ENCODE measurements around the gene PLEKHA1.

Gene PLEKHA1

DNA sequence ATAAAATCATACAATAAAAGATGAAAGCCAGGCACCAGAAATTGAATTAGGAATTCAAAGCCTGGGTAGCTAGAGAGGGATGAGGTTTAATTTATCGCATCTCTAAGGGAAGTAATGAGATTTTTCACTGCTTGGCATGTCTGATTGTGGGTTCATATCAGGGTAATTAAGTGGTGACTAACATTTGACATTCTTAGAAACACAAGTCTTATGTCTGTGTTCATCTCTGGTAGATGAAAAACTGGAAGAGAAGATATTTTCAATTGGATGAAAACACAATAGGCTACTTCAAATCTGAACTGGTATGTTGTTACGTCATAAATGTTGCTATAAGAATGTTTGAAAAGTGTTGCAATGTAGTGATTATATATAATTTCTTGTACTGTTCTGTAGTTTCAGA is 43.2 kb downstream of the PLEKHA1 start:
- no peak for DNase-seq (ENCODE audit: low read depth in 1 of 2, low spot score in 1 of 2)
- TF ChIP-seq POLR2AphosphoS5 (IDR thresholded peaks at IDR 0.05; ENCODE audit: low read depth) = no peak
- TF ChIP-seq GABPA (IDR thresholded peaks at IDR 0.05; ENCODE audit: low read depth) = no peak
- no peak for TF ChIP-seq CTCF (IDR thresholded peaks at IDR 0.05; ENCODE audit: insufficient read depth, low read length)
- no peak for TF ChIP-seq SPI1 (IDR thresholded peaks at IDR 0.05; ENCODE audit: borderline replicate concordance, low read depth)
- TF ChIP-seq REST (IDR thresholded peaks at IDR 0.05; ENCODE audit: insufficient replicate concordance, low read depth) = no peak
- Histone ChIP-seq H3K27me3 (ENCODE audit: insufficient read depth, poor library complexity, severe bottlenecking) (no peaks in the 10 kb centered on the region), H3K4me3 (replicated peaks; ENCODE audit: insufficient read depth, low read length) (no peak overlapping the region), H3K27ac (replicated peaks) (no peak overlapping the region)

GRCh38 chr10:122419016-122419415 is 44.5 kb downstream of the PLEKHA1 start:
- Histone ChIP-seq H3K4me3 (replicated peaks; ENCODE audit: insufficient read depth, low read length) (no peak overlapping the region), H3K27me3 (ENCODE audit: insufficient read depth, poor library complexity, severe bottlenecking) (no peaks in the 10 kb centered on the region), H3K27ac (replicated peaks) (no peak overlapping the region)
- DNase-seq (ENCODE audit: low read depth in 1 of 2, low spot score in 1 of 2) = no peak
- TF ChIP-seq CTCF (IDR thresholded peaks at IDR 0.05; ENCODE audit: insufficient read depth, low read length) = no peak
- no peak for TF ChIP-seq SPI1 (IDR thresholded peaks at IDR 0.05; ENCODE audit: borderline replicate concordance, low read depth)
- TF ChIP-seq POLR2AphosphoS5 (IDR thresholded peaks at IDR 0.05; ENCODE audit: low read depth) = no peak
- TF ChIP-seq GABPA (IDR thresholded peaks at IDR 0.05; ENCODE audit: low read depth) = no peak
- TF ChIP-seq REST (IDR thresholded peaks at IDR 0.05; ENCODE audit: insufficient replicate concordance, low read depth) = no peak

DNA sequence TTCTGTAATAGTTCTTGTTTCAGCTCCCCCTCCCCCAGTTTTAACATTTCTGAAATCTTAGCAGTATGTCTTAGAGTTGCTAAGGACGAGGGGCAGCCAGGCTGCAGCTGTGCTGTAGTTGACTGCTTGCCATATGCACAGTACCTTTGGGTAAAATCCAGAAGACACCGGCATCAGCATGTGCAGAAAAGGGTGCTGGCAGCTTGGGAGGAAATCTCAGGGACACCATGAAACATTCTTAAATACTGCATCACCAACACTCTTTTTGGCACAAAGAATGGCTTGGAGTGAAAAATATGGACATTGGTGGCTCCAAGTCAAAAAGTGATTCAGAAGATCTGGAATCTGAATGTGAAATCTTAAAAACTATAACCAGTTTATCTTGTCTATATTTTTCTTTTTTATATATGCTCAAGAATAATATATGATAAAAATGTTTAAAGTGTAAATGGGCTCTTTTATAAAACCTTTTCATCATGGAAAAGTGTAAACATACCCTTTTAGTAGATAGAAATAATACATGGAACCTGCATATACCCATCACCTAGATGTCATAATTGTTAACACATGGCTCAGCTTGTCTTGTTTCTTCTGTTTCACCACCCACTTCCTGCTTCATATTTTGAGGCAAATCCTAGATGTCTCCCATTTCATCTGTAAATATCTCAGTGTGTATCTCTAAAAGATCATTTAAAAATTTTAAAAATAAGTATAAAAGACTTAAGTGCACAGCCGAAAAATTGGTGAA is 45.5 kb downstream of the PLEKHA1 start:
- DNase-seq (ENCODE audit: low read depth in 1 of 2, low spot score in 1 of 2) = no peak
- TF ChIP-seq POLR2AphosphoS5 (IDR thresholded peaks at IDR 0.05; ENCODE audit: low read depth) = no peak
- no peak for TF ChIP-seq REST (IDR thresholded peaks at IDR 0.05; ENCODE audit: insufficient replicate concordance, low read depth)
- no peak for TF ChIP-seq GABPA (IDR thresholded peaks at IDR 0.05; ENCODE audit: low read depth)
- no peak for TF ChIP-seq SPI1 (IDR thresholded peaks at IDR 0.05; ENCODE audit: borderline replicate concordance, low read depth)
- no peak for TF ChIP-seq CTCF (IDR thresholded peaks at IDR 0.05; ENCODE audit: insufficient read depth, low read length)
- no peak overlapping the region for H3K4me3 ChIP-seq (replicated peaks; ENCODE audit: insufficient read depth, low read length)
- no peak overlapping the region for H3K27ac ChIP-seq (replicated peaks)
- no peaks in the 10 kb centered on the region for H3K27me3 ChIP-seq (ENCODE audit: insufficient read depth, poor library complexity, severe bottlenecking)

All from HL-60 (cell line).